NK-92 treated with Interleukin-12 subunit alpha and Interleukin-12 subunit beta, amount 100 ng/mL, for 24 hours (cell line): ENCODE results near the gene IL12A.
A peak's percentile ranks its signal among the peaks of the same experiment; 100 is the strongest.

Experiments
- DNase-seq: peaks from one replicate; lab custom pipeline; 2025; lab: John Stamatoyannopoulos, UW

IL12A gene

GRCh38 chr3:159988617-159989271, at the start of gene IL12A:
Gene IL12A (plus strand): TSS chr3:159988835.
- DNase-seq: peak; percentile 69

- DNase-seq: no peak
Measured at GRCh38 chr3:159941038-159942000, 47.3 kb upstream of the IL12A start.

DNA sequence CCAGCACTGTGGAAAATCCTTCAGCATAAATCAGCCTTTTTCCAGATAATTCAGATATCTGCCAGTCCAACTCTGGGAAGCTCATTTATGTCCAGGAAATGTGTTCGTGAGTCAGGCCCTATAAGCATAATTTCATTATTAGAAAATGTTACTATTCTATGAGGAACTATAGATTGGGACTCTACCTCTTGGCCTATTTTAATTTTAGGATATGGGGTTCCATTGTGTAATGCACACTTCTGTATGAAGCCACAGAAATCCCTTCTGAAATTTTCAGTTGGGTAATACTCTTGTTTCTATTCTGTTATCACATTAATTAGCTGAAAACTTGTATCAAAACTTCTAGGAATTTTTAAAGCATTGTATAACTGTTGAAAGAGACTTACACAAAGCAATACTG, 43.9 kb upstream of the IL12A start:
- DNase-seq: no peak

- DNase-seq: no peak
Measured at GRCh38 chr3:159945930-159946329, 42.7 kb upstream of the IL12A start.

- DNase-seq: no peak
Measured at GRCh38 chr3:159947220-159947619, 41.4 kb upstream of the IL12A start.

DNA sequence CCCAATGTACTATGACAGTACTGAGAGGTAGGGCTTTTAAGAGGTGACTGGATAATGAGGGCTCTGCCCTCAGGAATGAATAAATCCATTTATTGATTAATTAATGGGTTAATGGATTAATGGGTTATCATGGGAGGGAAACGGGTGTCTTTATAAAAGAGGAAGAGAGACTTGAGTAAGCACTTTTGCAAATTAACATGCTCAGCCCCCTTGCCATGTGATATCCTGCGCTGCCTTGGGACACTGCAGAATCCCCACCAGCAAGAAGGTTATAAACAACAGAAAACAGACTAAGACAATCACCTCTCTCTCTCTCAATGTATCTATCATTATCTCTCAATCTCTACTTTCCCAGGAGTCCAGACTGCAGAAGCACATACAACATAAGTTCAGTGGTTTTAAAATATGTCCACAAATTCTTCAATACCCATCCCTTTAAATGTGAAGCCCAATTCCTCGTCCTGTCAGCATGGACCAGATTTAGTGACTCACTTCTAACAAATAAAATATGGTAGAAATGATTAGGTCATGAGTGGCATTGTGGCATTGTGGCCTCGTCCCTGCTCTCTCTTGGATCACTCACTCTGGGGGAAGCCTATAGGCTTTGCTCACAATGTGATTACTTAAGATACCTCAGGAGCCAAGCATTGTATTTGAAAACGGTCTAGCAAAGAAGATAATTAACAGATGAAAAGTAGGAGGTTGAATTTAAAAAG, 40.0 kb upstream of the IL12A start:
- DNase-seq: no peak

GRCh38 chr3:159950156-159950898, 38.3 kb upstream of the IL12A start:
- DNase-seq: no peak

GRCh38 chr3:159951540-159951939, 37.1 kb upstream of the IL12A start:
- no peak for DNase-seq

DNA sequence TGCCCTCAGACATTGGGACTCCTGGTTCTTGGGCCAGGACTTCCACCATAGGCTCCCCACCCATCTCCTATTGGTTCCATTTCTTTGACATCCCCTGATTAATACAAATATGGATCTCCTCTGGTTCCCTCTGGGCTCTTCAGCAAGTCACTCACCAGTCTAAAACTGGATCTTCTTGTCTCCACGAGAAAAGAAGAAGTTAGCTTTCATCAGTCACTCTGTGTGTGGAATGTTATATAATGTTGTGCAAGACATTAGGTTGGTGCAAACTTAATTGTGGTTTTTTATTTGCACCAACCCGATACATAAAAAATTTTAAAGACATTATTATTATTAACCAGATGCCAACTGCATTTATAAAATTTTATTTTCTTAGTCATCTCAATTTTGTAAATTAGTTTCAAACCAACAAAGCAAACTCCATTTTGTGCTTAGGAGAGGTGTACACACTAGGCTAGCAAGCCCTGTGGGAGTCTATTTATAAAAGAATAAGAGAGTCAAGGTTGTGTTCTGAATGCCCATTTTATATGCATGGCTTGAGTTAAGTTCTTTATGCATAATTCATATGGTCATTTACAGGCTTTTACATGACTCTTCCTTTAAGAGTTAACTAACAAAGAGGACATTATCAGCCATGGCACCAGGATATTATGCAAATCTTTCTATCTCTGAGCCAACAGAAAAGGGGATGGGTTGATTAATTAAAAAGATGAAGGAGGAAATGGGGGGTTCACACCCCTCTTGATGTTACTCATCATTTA, 35.1 kb upstream of the IL12A start:
- no peak for DNase-seq

GRCh38 chr3:159960188-159961148, 28.2 kb upstream of the IL12A start:
- no peak for DNase-seq

GRCh38 chr3:159964166-159964973, 24.3 kb upstream of the IL12A start:
- no peak for DNase-seq

GRCh38 chr3:159971311-159971710, 17.3 kb upstream of the IL12A start:
- DNase-seq: no peak

DNA sequence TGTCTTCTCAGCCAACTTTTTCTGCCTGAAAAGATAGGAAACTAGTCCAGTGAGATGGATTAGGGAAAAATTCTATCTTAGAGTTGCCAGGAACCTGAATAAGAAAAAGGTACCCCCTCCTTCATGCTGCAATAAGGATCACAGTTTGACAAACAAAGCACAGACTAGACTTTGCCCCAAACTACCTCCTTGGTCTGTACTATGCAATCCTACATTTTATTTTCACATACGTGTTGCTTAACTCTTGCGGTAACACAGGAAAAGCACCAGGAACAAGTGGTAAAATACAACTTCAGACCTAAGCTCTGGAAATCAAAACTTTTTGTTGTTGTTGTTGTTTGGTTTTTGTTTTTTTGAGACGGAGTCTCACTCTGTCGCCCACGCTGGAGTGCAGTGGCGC, 11.3 kb upstream of the IL12A start:
- no peak for DNase-seq

GRCh38 chr3:159978353-159978752, 10.3 kb upstream of the IL12A start:
- no peak for DNase-seq

GRCh38 chr3:159978918-159979703, 9.5 kb upstream of the IL12A start:
- DNase-seq: no peak

- no peak for DNase-seq
Measured at GRCh38 chr3:159982442-159982974, 6.1 kb upstream of the IL12A start.

DNA sequence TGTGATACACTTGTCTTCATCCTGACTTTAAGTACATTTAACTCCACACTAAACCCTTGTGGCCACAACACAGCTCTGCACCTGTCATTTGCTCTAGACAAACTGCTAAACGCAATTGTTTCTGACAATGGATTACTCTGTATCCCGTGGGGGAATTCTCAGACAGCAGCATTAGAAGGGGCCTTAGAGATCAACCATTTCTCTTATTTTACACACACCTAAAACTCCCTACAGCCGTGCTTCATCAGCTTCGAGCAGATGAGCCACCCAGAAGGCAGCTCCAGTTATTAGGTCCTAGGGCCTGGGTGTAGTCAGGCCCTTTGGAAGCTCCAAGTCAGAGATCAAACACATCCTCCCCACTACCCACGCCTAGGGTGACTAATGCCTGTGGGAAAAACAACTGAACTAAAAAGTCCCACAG, 1.3 kb upstream of the IL12A start:
- no peak for DNase-seq
